Liver (tissue), 9 donors: ENCODE data around the gene SH2B3. TPM values are rescaled to one million over a fixed set of nuclear protein-coding genes. Genes with fewer than 3 reads are reported as not detected.

Experiments used
- DNase-seq: peaks from one replicate; pipeline ENCODE4 v3.0.0-alpha.2; 2017; ENCODE audit warnings: low spot score
- H3K27ac ChIP-seq, 2 donors: one replicate each; pipeline ENCODE4 v1.7.0; 2013; ENCODE audit warnings: inconsistent platforms in 2 of 2, low read length in 2 of 2, control low read depth in 1 of 2, low read depth in 1 of 2, mild to moderate bottlenecking in 1 of 2
- H3K27me3 ChIP-seq, 4 donors: one replicate each; pipeline versions ENCODE4 v1.6.1 to v1.7.0; 2013; ENCODE audit warnings: low read length in 3 of 4, inconsistent platforms in 1 of 4, mild to moderate bottlenecking in 1 of 4, moderate library complexity in 1 of 4; ENCODE audit not compliant: control insufficient read depth in 4 of 4, insufficient read depth in 4 of 4
- H3K36me3 ChIP-seq, 4 donors: one replicate each; pipeline versions ENCODE4 v1.6.1 to v1.7.0; 2013; ENCODE audit warnings: low read length in 3 of 4, mild to moderate bottlenecking in 3 of 4, low read depth in 1 of 4, moderate library complexity in 1 of 4; ENCODE audit not compliant: control insufficient read depth in 4 of 4, insufficient read depth in 3 of 4
- H3K4me1 ChIP-seq, 4 donors: one replicate each; pipeline versions ENCODE4 v1.6.1 to v1.7.0; 2013; ENCODE audit warnings: low read length in 3 of 4, mild to moderate bottlenecking in 3 of 4, moderate library complexity in 1 of 4; ENCODE audit not compliant: control insufficient read depth in 4 of 4, insufficient read depth in 4 of 4
- H3K4me3 ChIP-seq, 3 donors: one replicate each; pipeline versions ENCODE4 v1.6.1 to v1.7.0; 2013; ENCODE audit warnings: low read length in 3 of 3, control low read depth in 1 of 3, low read depth in 1 of 3, mild to moderate bottlenecking in 1 of 3
- H3K9ac ChIP-seq, 2 donors: one replicate each; pipeline ENCODE4 v1.7.0; 2013; ENCODE audit warnings: low read length in 2 of 2, mild to moderate bottlenecking in 2 of 2, moderate library complexity in 2 of 2, control low read depth in 1 of 2, low read depth in 1 of 2
- H3K9me3 ChIP-seq, 4 donors: one replicate each; pipeline versions ENCODE4 v1.6.1 to v1.7.0; 2013; ENCODE audit warnings: low read length in 3 of 4; ENCODE audit not compliant: control insufficient read depth in 4 of 4
- ATF3 ChIP-seq: IDR thresholded peaks from 2 replicates; pipeline ENCODE4 v1.6.1; 2016; ENCODE audit warnings: antibody characterized with exemption
- CTCF ChIP-seq: fragments of 150-350 bp; IDR thresholded peaks from 2 replicates; pipeline ENCODE4 v1.5.1; 2017; ENCODE audit warnings: improper control_type of control experiment, low read depth, low read length; ENCODE audit not compliant: missing input control
- EGR1 ChIP-seq, 2 donors: IDR thresholded peaks; 2 replicates each; pipeline ENCODE4 v1.6.1; 2016 to 2018; ENCODE audit warnings: antibody characterized with exemption in 2 of 2, low read depth in 2 of 2
- FOXA1 ChIP-seq: IDR thresholded peaks from 2 replicates; pipeline ENCODE4 v1.6.1; 2016; ENCODE audit warnings: antibody characterized with exemption
- FOXA2 ChIP-seq: IDR thresholded peaks from 2 replicates; pipeline ENCODE4 v1.6.1; 2016; ENCODE audit warnings: antibody characterized with exemption
- GABPA ChIP-seq, 2 donors: IDR thresholded peaks in 1 of 2; conservative IDR thresholded peaks in 1 of 2; 2 replicates each; pipeline ENCODE4 v1.6.1; 2016; ENCODE audit warnings: antibody characterized with exemption in 2 of 2, mild to moderate bottlenecking in 1 of 2, moderate library complexity in 1 of 2
- HNF4A ChIP-seq, 2 donors: conservative IDR thresholded peaks; 2 replicates each; pipeline ENCODE4 v1.6.1; 2016; ENCODE audit warnings: antibody characterized with exemption in 2 of 2, mild to moderate bottlenecking in 2 of 2
- HNF4G ChIP-seq: IDR thresholded peaks from 2 replicates; pipeline ENCODE4 v1.6.1; 2016; ENCODE audit warnings: antibody characterized with exemption
- JUND ChIP-seq, 2 donors: IDR thresholded peaks; 2 replicates each; pipeline ENCODE4 v1.6.1; 2016; ENCODE audit warnings: antibody characterized with exemption in 2 of 2
- MAX ChIP-seq: IDR thresholded peaks from 2 replicates; pipeline ENCODE4 v1.6.1; 2016; ENCODE audit warnings: antibody characterized with exemption
- NR2F2 ChIP-seq: IDR thresholded peaks from 2 replicates; pipeline ENCODE4 v1.6.1; 2016; ENCODE audit warnings: antibody characterized with exemption
- RAD21 ChIP-seq, 2 donors: IDR thresholded peaks; 2 replicates each; pipeline ENCODE4 v1.6.1; 2016; ENCODE audit warnings: antibody characterized with exemption in 2 of 2, mild to moderate bottlenecking in 2 of 2
- REST ChIP-seq: IDR thresholded peaks from 2 replicates; pipeline ENCODE4 v1.6.1; 2016; ENCODE audit warnings: antibody characterized with exemption, mild to moderate bottlenecking
- SP1 ChIP-seq: IDR thresholded peaks from 2 replicates; pipeline ENCODE4 v1.6.1; 2018; ENCODE audit warnings: antibody characterized with exemption, mild to moderate bottlenecking
- TAF1 ChIP-seq: conservative IDR thresholded peaks from 2 replicates; pipeline ENCODE4 v1.6.1; 2016; ENCODE audit warnings: antibody characterized with exemption, mild to moderate bottlenecking
- YY1 ChIP-seq: IDR thresholded peaks from 2 replicates; pipeline ENCODE4 v1.6.1; 2016; ENCODE audit warnings: antibody characterized with exemption, mild to moderate bottlenecking
- ZBTB33 ChIP-seq: IDR thresholded peaks from 2 replicates; pipeline ENCODE4 v1.6.1; 2016; ENCODE audit warnings: antibody characterized with exemption
- WGBS: extraction: QIAGEN DNeasy Blood & Tissue Kit; methylation state at CpG from one replicate; pipeline ENCODE4 v1.1.7; 2013; 5-methylcytosine and 5-hydroxymethylcytosine counted together
- polyA plus RNA-seq, 2 donors: library from polyadenylated mRNA; stranded (reverse) in 1 of 2; unstranded in 1 of 2; fragments of 200-250 nt in 1 of 2; fragments of >200 nt in 1 of 2; fragmentation: Nextera tagmentation in 1 of 2; extraction: Ambion mirVana in 1 of 2; gene quantifications; one replicate each; pipeline versions ENCODE4 v1.2.1 to v1.2.3, GENCODE V29; 2013 to 2015
- total RNA-seq, 2 donors: library from RNA; depleted of rRNA; stranded (reverse); fragments of >200 nt; gene quantifications; one replicate each; pipeline ENCODE4 v1.2.3, GENCODE V29; 2014
- donor health status: healthy.
- donor health status: healthy.
- donor health status: healthy.
- donor health status: healthy.
- donor health status: healthy.

SH2B3 gene
- total and polyA plus RNA-seq, 4 donors, result 4.4 to 18.7 (median 8.8) TPM

GRCh38 chr12:111420494-111420893 lies 14.8 kb downstream of the SH2B3 start:
- Histone ChIP-seq H3K9me3 (no peaks in the 10 kb centered on the region), H3K27ac (no peak overlapping the region), H3K36me3 (peaks cover 0 to 14% (median 8%) of the 10 kb centered on the region in 4 donors), H3K27me3 (no peaks in the 10 kb centered on the region), H3K4me1 (peaks cover 8 to 15% (median 15%) of the 10 kb centered on the region in 4 donors), H3K9ac (no peak overlapping the region), H3K4me3 (no peak overlapping the region)
- WGBS, result 96% methylated on average over 7 of the region's 7 CpGs
- no peak for DNase-seq
- no peak for TF ChIP-seq CTCF
- TF ChIP-seq NR2F2, result no peak
- no peak for TF ChIP-seq ZBTB33

GRCh38 chr12:111424189-111424792 lies 18.6 kb downstream of the SH2B3 start:
- TF ChIP-seq NR2F2, result no peak
- no peak for TF ChIP-seq EGR1 (IDR thresholded peaks at IDR 0.05; ENCODE audit: low read depth in 2 of 2)
- TF ChIP-seq TAF1, result no peak
- TF ChIP-seq YY1, result no peak
- no peak for TF ChIP-seq GABPA (IDR thresholded peaks at IDR 0.05 in 1 of 2, conservative IDR thresholded peaks at IDR 0.05 in 1 of 2)
- TF ChIP-seq HNF4A (conservative IDR thresholded peaks at IDR 0.05), result no peak
- TF ChIP-seq MAX, result no peak
- no peak for TF ChIP-seq ATF3
- TF ChIP-seq HNF4G, result no peak
- TF ChIP-seq SP1, result no peak
- Histone ChIP-seq H3K27me3 (no peaks in the 10 kb centered on the region), H3K4me3 (no peak overlapping the region), H3K9me3 (no peaks in the 10 kb centered on the region), H3K36me3 (peaks cover 0 to 12% (median 3%) of the 10 kb centered on the region in 4 donors), H3K27ac (peak overlapping the region; percentile 90 to 95), H3K4me1 (peaks cover 15 to 38% (median 31%) of the 10 kb centered on the region in 4 donors), H3K9ac (no peak overlapping the region)
- DNase-seq, result no peak
- WGBS, result 88% methylated on average over 11 of the region's 11 CpGs

GRCh38 chr12:111424793-111425251 lies 19.1 kb downstream of the SH2B3 start:
- Histone ChIP-seq H3K4me1 (peaks cover 15 to 44% (median 33%) of the 10 kb centered on the region in 4 donors), H3K4me3 (no peak overlapping the region), H3K27me3 (no peaks in the 10 kb centered on the region), H3K27ac (peak overlapping the region; percentile 90 to 95), H3K9ac (peak overlapping the region; percentile 7 to 73), H3K36me3 (peaks cover 0 to 8% (median 3%) of the 10 kb centered on the region in 4 donors), H3K9me3 (no peaks in the 10 kb centered on the region)
- no peak for DNase-seq
- WGBS, result 81% methylated on average over 6 of the region's 6 CpGs
- TF ChIP-seq REST, result no peak
- TF ChIP-seq ATF3, result no peak
- peak; percentile 46 to 62 for TF ChIP-seq HNF4A (conservative IDR thresholded peaks at IDR 0.05)
- no peak for TF ChIP-seq FOXA2
- TF ChIP-seq FOXA1, result no peak
- no peak for TF ChIP-seq JUND (IDR thresholded peaks at IDR 0.05)
- peak; percentile 32 for TF ChIP-seq CTCF
- TF ChIP-seq YY1, result no peak
- TF ChIP-seq NR2F2, result peak; percentile 51
- peak; percentile 67 to 69 for TF ChIP-seq RAD21 (IDR thresholded peaks at IDR 0.05)
